HepG2 (cell line): Measurements from ENCODE around the gene INAFM2. TPM values are rescaled to one million over a fixed set of nuclear protein-coding genes. Genes with fewer than 3 reads are reported as not detected.
A peak's percentile ranks its signal among the peaks of the same experiment; 100 is the strongest.

Experiments used
- ATAC-seq: fragments of 200-7000 bp; cut with Tn5 transposase; 3 replicates; pipeline ENCODE4 v1.9.1; 2020; ENCODE audit warnings: mild to moderate bottlenecking, moderate library complexity
- BruUV-seq: library from RNA; stranded (reverse); fragments of 400-500 nt; replicated peaks from 2 replicates; lab custom pipeline; 2021; lab: Mats Ljungman, UMichigan
- CTCF ChIA-PET: fragments of 300-600 bp; formaldehyde crosslinking; extraction: SDS; loops from one replicate; lab custom pipeline; 2021; ENCODE audit warnings: low total read pairs, inconsistent platforms, low intra/inter-chr PET ratio; lab: Yijun Ruan, JAX
- POLR2A ChIA-PET: fragments of 350-600 bp; sonication (Branson Sonifier 250); formaldehyde crosslinking; loops from one replicate; lab custom pipeline; 2020; ENCODE audit warnings: antibody characterized with exemption, inconsistent platforms; lab: Yijun Ruan, JAX
- DNase-seq: peaks from one replicate; pipeline ENCODE4 v3.0.0-alpha.2; 2015; ENCODE audit warnings: low spot score
- FAIRE-seq: peaks from 3 replicates; lab custom pipeline; 2011; peaks lifted over from hg19 to GRCh38; lab: Jason Lieb, UNC
- H2AFZ ChIP-seq: one replicate; pipeline ENCODE4 v1.6.1; 2011; ENCODE audit warnings: low read length, inconsistent platforms
- H3K27ac ChIP-seq: fragments of 300-600 bp; 3 replicates; pipeline ENCODE4 v1.8.0; 2011; ENCODE audit warnings: mixed run types, mild to moderate bottlenecking, mixed read lengths, low read length, inconsistent platforms; ENCODE audit not compliant: insufficient read depth; ENCODE audit errors: extremely low read length
- H3K27me3 ChIP-seq, 2 experiments: fragments of 200-600 bp in 1 of 2; 2 replicates in 1 of 2; 3 replicates in 1 of 2; pipeline versions ENCODE4 v1.6.0 to v1.8.0; 2011; ENCODE audit warnings: low read length in 2 of 2, mild to moderate bottlenecking in 2 of 2, moderate library complexity in 2 of 2, inconsistent platforms in 1 of 2; ENCODE audit not compliant: insufficient read depth in 2 of 2, control insufficient read depth in 1 of 2
- H3K36me3 ChIP-seq, 2 experiments: fragments of 200-600 bp in 1 of 2; replicated peaks in 1 of 2; 2 replicates in 1 of 2; 3 replicates in 1 of 2; pipeline versions ENCODE4 v1.5.1 to v1.8.0; 2011; ENCODE audit warnings: low read length in 2 of 2, inconsistent platforms in 1 of 2; ENCODE audit not compliant: insufficient read depth in 2 of 2, control insufficient read depth in 1 of 2
- H3K4me1 ChIP-seq: 2 replicates; pipeline ENCODE4 v1.5.1; 2012; ENCODE audit warnings: low read length, inconsistent platforms; ENCODE audit not compliant: insufficient read depth
- H3K4me2 ChIP-seq: 2 replicates; pipeline ENCODE4 v1.6.0; 2011; ENCODE audit warnings: low read depth, low read length, inconsistent platforms
- H3K4me3 ChIP-seq, 3 experiments: fragments of 200-600 bp in 1 of 3; sonication (generic), shearing (Covaris generic) in 1 of 3; replicated peaks in 1 of 3; 2 replicates each; pipeline ENCODE4 v1.5.1; 2011 to 2016; ENCODE audit warnings: low read length in 3 of 3, inconsistent platforms in 2 of 3, low read depth in 2 of 3, mild to moderate bottlenecking in 2 of 3, control low read depth in 1 of 3, mixed read lengths in 1 of 3; ENCODE audit not compliant: insufficient read depth in 1 of 3
- H3K79me2 ChIP-seq: one replicate; pipeline ENCODE4 v1.6.1; 2011; ENCODE audit warnings: low read length, inconsistent platforms; ENCODE audit not compliant: insufficient read depth
- H3K9ac ChIP-seq: 2 replicates; pipeline ENCODE4 v1.6.0; 2011; ENCODE audit warnings: mild to moderate bottlenecking, low read depth, low read length, inconsistent platforms; ENCODE audit not compliant: insufficient read depth
- H3K9me3 ChIP-seq: 2 replicates; pipeline ENCODE4 v1.5.1; 2012; ENCODE audit warnings: mild to moderate bottlenecking, low read length
- H4K20me1 ChIP-seq: 2 replicates; pipeline ENCODE4 v1.6.0; 2011; ENCODE audit warnings: inconsistent platforms, mild to moderate bottlenecking, low read length, moderate library complexity; ENCODE audit not compliant: insufficient read depth
- ATM ChIP-seq: fragments of 450-650 bp; IDR thresholded peaks from 2 replicates; pipeline ENCODE4 v1.7.1; 2017; ENCODE audit warnings: mild to moderate bottlenecking, borderline replicate concordance
- DNMT1 ChIP-seq: sonication (generic); formaldehyde crosslinking; IDR thresholded peaks from 2 replicates; pipeline ENCODE4 v1.5.1; 2020; ENCODE audit warnings: mild to moderate bottlenecking, missing genetic modification reagents
- GATA4 ChIP-seq: sonication (generic); IDR thresholded peaks from 2 replicates; pipeline ENCODE4 v1.6.1; 2016; ENCODE audit warnings: antibody characterized with exemption, low read depth, borderline replicate concordance
- KDM4B ChIP-seq: sonication (generic); formaldehyde crosslinking; IDR thresholded peaks from 2 replicates; pipeline ENCODE4 v1.4.0; 2020; ENCODE audit warnings: missing genetic modification reagents
- SMC3 ChIP-seq: IDR thresholded peaks from 2 replicates; pipeline ENCODE4 v1.6.1; 2011; ENCODE audit warnings: low read length, improper control_type of control experiment
- STAG1 ChIP-seq: sonication (generic); formaldehyde crosslinking; IDR thresholded peaks from 2 replicates; pipeline ENCODE4 v1.4.0; 2020; ENCODE audit warnings: missing genetic modification reagents
- ZBED4 ChIP-seq: sonication (generic); formaldehyde crosslinking; IDR thresholded peaks from 2 replicates; pipeline ENCODE4 v1.4.0; 2020; ENCODE audit warnings: missing genetic modification reagents, borderline replicate concordance
- ZFP36 ChIP-seq: fragments of 150-350 bp; IDR thresholded peaks from 2 replicates; pipeline ENCODE4 v1.6.1; 2018; ENCODE audit warnings: borderline replicate concordance, low read length, low read depth; ENCODE audit not compliant: partially characterized antibody
- ZNF275 ChIP-seq: sonication (generic); formaldehyde crosslinking; IDR thresholded peaks from 2 replicates; pipeline ENCODE4 v1.8.0; 2022; ENCODE audit warnings: missing genetic modification reagents, mild to moderate bottlenecking, inconsistent platforms, borderline replicate concordance
- ZNF616 ChIP-seq: sonication (generic); formaldehyde crosslinking; IDR thresholded peaks from 2 replicates; pipeline ENCODE4 v1.5.0; 2020; ENCODE audit warnings: low read depth, mild to moderate bottlenecking, missing genetic modification reagents
- ZNF782 ChIP-seq: sonication (generic); formaldehyde crosslinking; IDR thresholded peaks from 2 replicates; pipeline ENCODE4 v1.4.0; 2020; ENCODE audit warnings: missing genetic modification reagents, mild to moderate bottlenecking, borderline replicate concordance
- ZNF841 ChIP-seq: sonication (generic); formaldehyde crosslinking; IDR thresholded peaks from 2 replicates; pipeline ENCODE4 v1.8.1; 2023; ENCODE audit warnings: missing genetic modification reagents, borderline replicate concordance
- WGBS: methylation state at CpG from one replicate; pipeline ENCODE4 v1.1.6; 2017; ENCODE audit warnings: low lambda C conversion rate; 5-methylcytosine and 5-hydroxymethylcytosine counted together
- in situ Hi-C: cut with HindIII; loops from 2 replicates; pipeline ENCODE4 v1.10.0; 2017; ENCODE audit warnings: low pct_unique_long_range_greater_than_20kb; ENCODE audit not compliant: extremely low pct_ligation_motif_present
- intact Hi-C: fragments of 100-400 bp; cut with micrococcal nuclease; formaldehyde crosslinking; loops from one replicate; pipeline ENCODE4 v1.10.0; 2022; ENCODE audit not compliant: unreplicated experiment
- polyA plus RNA-seq, 8 experiments: library from polyadenylated mRNA; depleted of rRNA in 3 of 8; stranded (reverse) in 7 of 8; unstranded in 1 of 8; fragments of >200 nt; fragmentation: Illumina TruSeq in 4 of 8; extraction: Trizol in 4 of 8; gene quantifications; 2 replicates each; pipeline versions ENCODE4 v1.2.1 to v1.2.3, GENCODE V29; 2011 to 2016; ENCODE audit warnings: low read depth in 4 of 8, missing spikeins in 1 of 8, mixed read lengths in 1 of 8; ENCODE audit not compliant: insufficient read depth in 1 of 8
- total RNA-seq, 5 experiments: library from RNA; depleted of rRNA; stranded (reverse); fragments of >200 nt; fragmentation: Illumina TruSeq; extraction: Trizol; gene quantifications; 2 replicates each; pipeline ENCODE4 v1.2.3, GENCODE V29; 2016; ENCODE audit warnings: low read depth in 1 of 5
- TF ChIP-seq, protein P1 (sequence below): sonication (generic); formaldehyde crosslinking; IDR thresholded peaks from 2 replicates; pipeline ENCODE4 v1.4.0; 2020; ENCODE audit warnings: missing genetic modification reagents
- TF ChIP-seq, protein P2 (sequence below), 2 experiments: sonication (generic) in 1 of 2; formaldehyde crosslinking in 1 of 2; IDR thresholded peaks; 2 replicates each; pipeline versions ENCODE4 v1.4.0 to v1.6.1; 2018 to 2020; ENCODE audit warnings: missing genetic modification reagents in 2 of 2, borderline replicate concordance in 1 of 2, low read depth in 1 of 2, mild to moderate bottlenecking in 1 of 2, missing biosample characterization in 1 of 2
- TF ChIP-seq, protein P3 (sequence below): sonication (generic); formaldehyde crosslinking; IDR thresholded peaks from 2 replicates; pipeline ENCODE4 v1.5.0; 2020; ENCODE audit warnings: mild to moderate bottlenecking, missing genetic modification reagents, moderate library complexity

INAFM2 gene
- total and polyA plus RNA-seq, 2 of the 13 experiments (the other 11 are each of a cell fraction or from before 2014, with no cell fraction given) = 5.5 to 6.5 TPM

DNA sequence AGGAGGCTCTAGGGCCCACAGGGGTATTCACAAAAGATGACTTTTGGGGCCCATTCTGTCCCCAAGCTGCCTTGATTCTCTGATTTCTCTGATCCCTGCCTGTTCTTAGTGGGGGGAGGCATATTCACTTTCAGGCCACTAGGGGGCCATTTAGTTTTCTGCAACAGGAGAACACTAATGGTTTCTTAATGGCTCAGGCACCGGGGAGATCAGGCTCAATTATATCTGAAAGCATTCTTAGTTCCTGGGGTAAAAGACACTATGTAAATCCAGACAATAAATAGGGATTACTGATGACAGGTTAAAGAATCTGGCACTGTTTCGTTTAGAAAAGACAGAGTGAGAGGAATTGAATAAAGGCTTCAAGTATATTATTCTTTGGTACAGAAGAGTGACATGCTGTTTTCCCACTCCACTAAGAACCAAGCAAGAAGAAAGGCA, 2.5 kb upstream of the INAFM2 start:
- in situ Hi-C loops = no loop called here
- TF ChIP-seq ATM (no peak), SMC3 (peak; percentile 61; the same call in 1 of the 2 replicates), DNMT1 (no peak), ZNF841 (CRISPR knock-in tag) (no peak), ZNF275 (CRISPR knock-in tag) (no peak), ZFP36 (no peak), ZNF782 (CRISPR knock-in tag) (no peak), GATA4 (no peak), ZNF616 (CRISPR knock-in tag) (no peak), ZBED4 (CRISPR knock-in tag) (no peak), STAG1 (CRISPR knock-in tag) (peak; percentile 27), KDM4B (CRISPR knock-in tag) (no peak)
- TF ChIP-seq, protein P1, sequence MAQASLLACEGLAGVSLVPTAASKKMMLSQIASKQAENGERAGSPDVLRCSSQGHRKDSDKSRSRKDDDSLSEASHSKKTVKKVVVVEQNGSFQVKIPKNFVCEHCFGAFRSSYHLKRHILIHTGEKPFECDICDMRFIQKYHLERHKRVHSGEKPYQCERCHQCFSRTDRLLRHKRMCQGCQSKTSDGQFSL (CRISPR knock-in tag) = peak; percentile 74
- TF ChIP-seq, protein P2, sequence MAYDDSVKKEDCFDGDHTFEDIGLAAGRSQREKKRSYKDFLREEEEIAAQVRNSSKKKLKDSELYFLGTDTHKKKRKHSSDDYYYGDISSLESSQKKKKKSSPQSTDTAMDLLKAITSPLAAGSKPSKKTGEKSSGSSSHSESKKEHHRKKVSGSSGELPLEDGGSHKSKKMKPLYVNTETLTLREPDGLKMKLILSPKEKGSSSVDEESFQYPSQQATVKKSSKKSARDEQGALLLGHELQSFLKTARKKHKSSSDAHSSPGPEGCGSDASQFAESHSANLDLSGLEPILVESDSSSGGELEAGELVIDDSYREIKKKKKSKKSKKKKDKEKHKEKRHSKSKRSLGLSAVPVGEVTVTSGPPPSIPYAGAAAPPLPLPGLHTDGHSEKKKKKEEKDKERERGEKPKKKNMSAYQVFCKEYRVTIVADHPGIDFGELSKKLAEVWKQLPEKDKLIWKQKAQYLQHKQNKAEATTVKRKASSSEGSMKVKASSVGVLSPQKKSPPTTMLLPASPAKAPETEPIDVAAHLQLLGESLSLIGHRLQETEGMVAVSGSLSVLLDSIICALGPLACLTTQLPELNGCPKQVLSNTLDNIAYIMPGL (CRISPR knock-in tag; IDR thresholded peaks at IDR 0.05; ENCODE audit: borderline replicate concordance in 1 of 2, low read depth in 1 of 2) = 0 out of 4 replicates have a peak, but pooled peaks of 1 of the 2 experiments have one; percentile 30
- TF ChIP-seq, protein P3, sequence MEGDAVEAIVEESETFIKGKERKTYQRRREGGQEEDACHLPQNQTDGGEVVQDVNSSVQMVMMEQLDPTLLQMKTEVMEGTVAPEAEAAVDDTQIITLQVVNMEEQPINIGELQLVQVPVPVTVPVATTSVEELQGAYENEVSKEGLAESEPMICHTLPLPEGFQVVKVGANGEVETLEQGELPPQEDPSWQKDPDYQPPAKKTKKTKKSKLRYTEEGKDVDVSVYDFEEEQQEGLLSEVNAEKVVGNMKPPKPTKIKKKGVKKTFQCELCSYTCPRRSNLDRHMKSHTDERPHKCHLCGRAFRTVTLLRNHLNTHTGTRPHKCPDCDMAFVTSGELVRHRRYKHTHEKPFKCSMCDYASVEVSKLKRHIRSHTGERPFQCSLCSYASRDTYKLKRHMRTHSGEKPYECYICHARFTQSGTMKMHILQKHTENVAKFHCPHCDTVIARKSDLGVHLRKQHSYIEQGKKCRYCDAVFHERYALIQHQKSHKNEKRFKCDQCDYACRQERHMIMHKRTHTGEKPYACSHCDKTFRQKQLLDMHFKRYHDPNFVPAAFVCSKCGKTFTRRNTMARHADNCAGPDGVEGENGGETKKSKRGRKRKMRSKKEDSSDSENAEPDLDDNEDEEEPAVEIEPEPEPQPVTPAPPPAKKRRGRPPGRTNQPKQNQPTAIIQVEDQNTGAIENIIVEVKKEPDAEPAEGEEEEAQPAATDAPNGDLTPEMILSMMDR (CRISPR knock-in tag) = peak; percentile 73

More for the DNA sequence above, 2.5 kb upstream of the INAFM2 start:
- H4K20me1 ChIP-seq = no peaks in the 10 kb centered on the region
- H3K27ac ChIP-seq = no peak overlapping the region
- ChIA-PET CTCF (interaction anchor here (1.1 to 4.6 kb wide), 4 partner anchors 17 to 101 kb away, joined by 5 to 19 read pairs (median 10); partner anchors contain the start of gene CCDC9B), POLR2A (no interaction called here)
- H3K79me2 ChIP-seq = no peaks in the 10 kb centered on the region
- peak; percentile 25; the same call in 2 of the 3 replicates for ATAC-seq
- H3K9ac ChIP-seq = no peak overlapping the region
- H3K27me3 ChIP-seq = peaks cover 0 to 11% of the 10 kb centered on the region in 2 experiments; a peak in 2 of 5 replicates
- no peaks in the 10 kb centered on the region for H3K36me3 ChIP-seq
- FAIRE-seq = peak; percentile 72
- 0% methylated on average over 2 of the region's 2 CpGs for WGBS
- peaks cover 42% of the 10 kb centered on the region for H3K4me1 ChIP-seq
- no peak overlapping the region for H2AFZ ChIP-seq
- BruUV-seq = no TSS peak
- H3K4me3 ChIP-seq = no peak overlapping the region
- no peaks in the 10 kb centered on the region for H3K9me3 ChIP-seq
- H3K4me2 ChIP-seq = no peak overlapping the region
- intact Hi-C loops = loop anchor here (1.0 to 5.0 kb wide), 2 partner anchors 17 to 101 kb away; no protein-coding TSS in a partner anchor
- peak; percentile 66 for DNase-seq
